HL-60 (cell line): ENCODE results near the gene MTMR1.

Experiments used
- POLR2AphosphoS5 ChIP-seq: IDR thresholded peaks from 2 replicates; pipeline ENCODE4 v1.6.1; 2012; ENCODE audit warnings: low read depth
- TF ChIP-seq, protein P1 (sequence below): IDR thresholded peaks from one replicate; pipeline ENCODE4 v1.5.1; 2011; ENCODE audit warnings: low read length, control low read depth, inconsistent platforms; ENCODE audit not compliant: insufficient read depth

GRCh38 chrX:150762258-150763165 is 69.3 kb downstream of the MTMR1 start:
- TF ChIP-seq, protein P1, sequence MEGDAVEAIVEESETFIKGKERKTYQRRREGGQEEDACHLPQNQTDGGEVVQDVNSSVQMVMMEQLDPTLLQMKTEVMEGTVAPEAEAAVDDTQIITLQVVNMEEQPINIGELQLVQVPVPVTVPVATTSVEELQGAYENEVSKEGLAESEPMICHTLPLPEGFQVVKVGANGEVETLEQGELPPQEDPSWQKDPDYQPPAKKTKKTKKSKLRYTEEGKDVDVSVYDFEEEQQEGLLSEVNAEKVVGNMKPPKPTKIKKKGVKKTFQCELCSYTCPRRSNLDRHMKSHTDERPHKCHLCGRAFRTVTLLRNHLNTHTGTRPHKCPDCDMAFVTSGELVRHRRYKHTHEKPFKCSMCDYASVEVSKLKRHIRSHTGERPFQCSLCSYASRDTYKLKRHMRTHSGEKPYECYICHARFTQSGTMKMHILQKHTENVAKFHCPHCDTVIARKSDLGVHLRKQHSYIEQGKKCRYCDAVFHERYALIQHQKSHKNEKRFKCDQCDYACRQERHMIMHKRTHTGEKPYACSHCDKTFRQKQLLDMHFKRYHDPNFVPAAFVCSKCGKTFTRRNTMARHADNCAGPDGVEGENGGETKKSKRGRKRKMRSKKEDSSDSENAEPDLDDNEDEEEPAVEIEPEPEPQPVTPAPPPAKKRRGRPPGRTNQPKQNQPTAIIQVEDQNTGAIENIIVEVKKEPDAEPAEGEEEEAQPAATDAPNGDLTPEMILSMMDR: no peak
- TF ChIP-seq POLR2AphosphoS5: no peak
